NCI-H526 (cell line): ENCODE measurements around the gene LHX8.
A peak's percentile ranks its signal among the peaks of the same experiment; 100 is the strongest.

Experiments
- DNase-seq, 2 experiments: peaks; one replicate each; lab custom pipeline; 2025; lab: John Stamatoyannopoulos, UW

Gene LHX8

GRCh38 chr1:75133750-75134646 lies at the start of gene LHX8:
TSS of gene LHX8 (plus strand) at chr1:75134388. CDS start at chr1:75136615, 2,227 bp downstream.
- peak in 1 of 2 experiments; percentile 9 for DNase-seq

GRCh38 chr1:75085931-75086330 lies 48.3 kb upstream of the LHX8 start:
- DNase-seq: no peak

GRCh38 chr1:75087278-75087677 lies 46.9 kb upstream of the LHX8 start:
- no peak for DNase-seq

- peak; percentile 4 to 31 for DNase-seq
Observed at GRCh38 chr1:75092141-75092540, 42.0 kb upstream of the LHX8 start.

GRCh38 chr1:75097654-75098053 lies 36.5 kb upstream of the LHX8 start:
- no peak for DNase-seq

GRCh38 chr1:75099581-75099980 lies 34.6 kb upstream of the LHX8 start:
- no peak for DNase-seq

- no peak for DNase-seq
Observed at GRCh38 chr1:75100481-75101092, 33.6 kb upstream of the LHX8 start.

GRCh38 chr1:75112362-75112951 lies 21.7 kb upstream of the LHX8 start:
- DNase-seq: peak in 1 of 2 experiments; percentile 5

GRCh38 chr1:75115654-75116053 lies 18.5 kb upstream of the LHX8 start:
- no peak for DNase-seq

GRCh38 chr1:75123756-75124155 lies 10.4 kb upstream of the LHX8 start:
- no peak for DNase-seq

GRCh38 chr1:75124510-75124909 lies 9.7 kb upstream of the LHX8 start:
- no peak for DNase-seq

- DNase-seq: no peak
Observed at GRCh38 chr1:75125161-75125726, 8.9 kb upstream of the LHX8 start.

GRCh38 chr1:75126611-75127101 lies 7.5 kb upstream of the LHX8 start:
- no peak for DNase-seq

GRCh38 chr1:75127916-75128717 lies 6.1 kb upstream of the LHX8 start:
- no peak for DNase-seq

GRCh38 chr1:75129660-75129982 lies 4.6 kb upstream of the LHX8 start:
- DNase-seq: no peak

GRCh38 chr1:75129983-75130789 lies 4.0 kb upstream of the LHX8 start:
- no peak for DNase-seq

GRCh38 chr1:75130865-75131564 lies 3.2 kb upstream of the LHX8 start:
- DNase-seq: peak in 1 of 2 experiments; percentile 2

- DNase-seq: no peak
Observed at GRCh38 chr1:75131565-75132241, 2.5 kb upstream of the LHX8 start.

GRCh38 chr1:75132242-75132811 lies 1.9 kb upstream of the LHX8 start:
- DNase-seq: no peak
